ENCODE data around the gene UBE4B. TPM values are rescaled to one million over a fixed set of nuclear protein-coding genes. Genes with fewer than 3 reads are reported as not detected.
A peak's percentile ranks its signal among the peaks of the same experiment; 100 is the strongest.

The UBE4B gene
- total and polyA plus RNA-seq, 4 donors: 9.9 to 51.0 (median 28.2) TPM

GRCh38 chr1:10074059-10074851 lies 41.5 kb downstream of the UBE4B start:
- WGBS, 2 donors: 38 to 64% methylated on average over 5 of the region's 5 CpGs
- Histone ChIP-seq H3K27me3 (ENCODE audit: control insufficient read depth in 3 of 3, insufficient read depth in 3 of 3, low read length in 2 of 3) (no peaks in the 10 kb centered on the region), H3K4me3 (no peak overlapping the region), H3K27ac (ENCODE audit: low read depth in 1 of 2, low read length in 1 of 2) (peak overlapping the region in 1 of 2 donors; percentile 24), H3K4me1 (ENCODE audit: control insufficient read depth in 5 of 5, insufficient read depth in 5 of 5, low read length in 5 of 5) (peaks cover 0 to 10% (median 0%) of the 10 kb centered on the region in 5 donors), H3K9ac (ENCODE audit: insufficient read depth in 1 of 2, low read length in 2 of 2) (no peak overlapping the region), H3K9me3 (ENCODE audit: control insufficient read depth in 4 of 4, insufficient read depth in 3 of 4, low read length in 3 of 4) (peaks cover 0 to 2% (median 0%) of the 10 kb centered on the region in 4 donors), H3K36me3 (ENCODE audit: control insufficient read depth in 4 of 4, insufficient read depth in 4 of 4, low read length in 4 of 4) (peaks cover 0 to 10% (median 4%) of the 10 kb centered on the region in 4 donors)
- ATAC-seq (ENCODE audit: insufficient read depth, low FRiP score) (peak; percentile 83), DNase-seq (no peak)
- no peak for TF ChIP-seq CTCF (IDR thresholded peaks at IDR 0.05; ENCODE audit: control extremely low read depth, extremely low read depth)

GRCh38 chr1:10074852-10075730 lies 42.3 kb downstream of the UBE4B start:
- peaks cover 0 to 2% (median 0%) of the 10 kb centered on the region in 4 donors for H3K9me3 ChIP-seq (ENCODE audit: control insufficient read depth in 4 of 4, insufficient read depth in 3 of 4, low read length in 3 of 4)

GRCh38 chr1:10075732-10076131 lies 43.0 kb downstream of the UBE4B start:
- H3K9me3 ChIP-seq (ENCODE audit: control insufficient read depth in 4 of 4, insufficient read depth in 3 of 4, low read length in 3 of 4): peaks cover 0 to 2% (median 0%) of the 10 kb centered on the region in 4 donors
- no peaks in the 10 kb centered on the region for H3K27me3 ChIP-seq (ENCODE audit: control insufficient read depth in 3 of 3, insufficient read depth in 3 of 3, low read length in 2 of 3)
- peaks cover 0 to 10% (median 0%) of the 10 kb centered on the region in 5 donors for H3K4me1 ChIP-seq (ENCODE audit: control insufficient read depth in 5 of 5, insufficient read depth in 5 of 5, low read length in 5 of 5)
- peaks cover 0 to 13% (median 7%) of the 10 kb centered on the region in 4 donors for H3K36me3 ChIP-seq (ENCODE audit: control insufficient read depth in 4 of 4, insufficient read depth in 4 of 4, low read length in 4 of 4)
- H3K27ac ChIP-seq (ENCODE audit: low read depth in 1 of 2, low read length in 1 of 2): no peak overlapping the region
- TF ChIP-seq CTCF (IDR thresholded peaks at IDR 0.05; ENCODE audit: control extremely low read depth, extremely low read depth): no peak
- WGBS, 2 donors: 95 to 97% methylated on average over 9 of the region's 9 CpGs
- DNase-seq (no peak), ATAC-seq (ENCODE audit: insufficient read depth, low FRiP score) (no peak)
- no peak overlapping the region for H3K4me3 ChIP-seq
- no peak overlapping the region for H3K9ac ChIP-seq (ENCODE audit: insufficient read depth in 1 of 2, low read length in 2 of 2)

More at GRCh38 chr1:10074852-10075730, 42.3 kb downstream of the UBE4B start:
- no peak for TF ChIP-seq CTCF (IDR thresholded peaks at IDR 0.05; ENCODE audit: control extremely low read depth, extremely low read depth)
- ATAC-seq (ENCODE audit: insufficient read depth, low FRiP score) (no peak), DNase-seq (no peak)
- WGBS, 2 donors: 81 to 84% methylated on average over 5 of the region's 5 CpGs
- H3K27me3 ChIP-seq (ENCODE audit: control insufficient read depth in 3 of 3, insufficient read depth in 3 of 3, low read length in 2 of 3): no peaks in the 10 kb centered on the region
- H3K36me3 ChIP-seq (ENCODE audit: control insufficient read depth in 4 of 4, insufficient read depth in 4 of 4, low read length in 4 of 4): peaks cover 0 to 13% (median 4%) of the 10 kb centered on the region in 4 donors
- no peak overlapping the region for H3K27ac ChIP-seq (ENCODE audit: low read depth in 1 of 2, low read length in 1 of 2)
- H3K9ac ChIP-seq (ENCODE audit: insufficient read depth in 1 of 2, low read length in 2 of 2): no peak overlapping the region
- H3K4me1 ChIP-seq (ENCODE audit: control insufficient read depth in 5 of 5, insufficient read depth in 5 of 5, low read length in 5 of 5): peaks cover 0 to 10% (median 0%) of the 10 kb centered on the region in 5 donors
- H3K4me3 ChIP-seq: no peak overlapping the region

Data from lung (tissue), 12 donors.